H1 (cell line): ENCODE data around the gene BRAP. TPM values are rescaled to one million over a fixed set of nuclear protein-coding genes. Genes with fewer than 3 reads are reported as not detected.

Source experiments
- ATF3 ChIP-seq: IDR thresholded peaks from 2 replicates; pipeline ENCODE4 v1.6.1; 2011; ENCODE audit warnings: low read depth, mild to moderate bottlenecking, low read length; ENCODE audit not compliant: insufficient read depth
- CREB1 ChIP-seq: IDR thresholded peaks from 2 replicates; pipeline ENCODE4 v1.6.1; 2012; ENCODE audit warnings: inconsistent platforms
- MAFK ChIP-seq: IDR thresholded peaks from 2 replicates; pipeline ENCODE4 v1.6.1; 2012; ENCODE audit warnings: low read depth, mild to moderate bottlenecking, improper control_type of control experiment, low read length
- SP2 ChIP-seq: IDR thresholded peaks from 2 replicates; pipeline ENCODE4 v1.6.1; 2012; ENCODE audit warnings: mild to moderate bottlenecking, low read length, inconsistent platforms
- SUZ12 ChIP-seq: fragments of 200-600 bp; sonication (generic); IDR thresholded peaks from 2 replicates; pipeline ENCODE4 v1.6.1; 2012; ENCODE audit warnings: mild to moderate bottlenecking, inconsistent platforms, low read length, moderate library complexity, mixed read lengths
- YY1 ChIP-seq: IDR thresholded peaks from 2 replicates; pipeline ENCODE4 v1.6.1; 2011; ENCODE audit warnings: low read depth, mild to moderate bottlenecking, low read length
- polyA plus RNA-seq, 7 experiments: library from polyadenylated mRNA; depleted of rRNA in 3 of 7; stranded (reverse) in 5 of 7; unstranded in 2 of 7; fragments of >200 nt in 5 of 7; fragments of 200-250 nt in 2 of 7; gene quantifications; 1 replicate in 5 of 7; 2 replicates in 1 of 7; 4 replicates in 1 of 7; pipeline versions ENCODE4 v1.2.1 to v1.2.3, GENCODE V29; 2011 to 2013; ENCODE audit warnings: missing spikeins in 2 of 7, mixed read lengths in 2 of 7
- total RNA-seq: library from RNA; stranded (reverse); fragmentation: NEBNext Ultra II Directional; extraction: Animal tissue kit (Norgen Biotek cat#: 25700); gene quantifications from 2 replicates; pipeline ENCODE4 v1.2.1, GENCODE V29; 2021

BRAP gene
- total and polyA plus RNA-seq, 2 of the 8 experiments (the other 6 are each of a cell fraction or from before 2014, with no cell fraction given), result 12.8 to 22.2 TPM

- no peak for TF ChIP-seq YY1
- no peak for TF ChIP-seq SUZ12
- TF ChIP-seq CREB1, result no peak
- no peak for TF ChIP-seq SP2
- no peak for TF ChIP-seq ATF3
- no peak for TF ChIP-seq MAFK
- TF ChIP-seq, all 59 proteins: peak for 0
Observed at GRCh38 chr12:111705672-111706071, 19.9 kb upstream of the BRAP start (continued).
